GM23338 (cell line): Measurements from ENCODE around the gene NTM. TPM values are rescaled to one million over a fixed set of nuclear protein-coding genes. Genes with fewer than 3 reads are reported as not detected.

ENCODE experiments used
- ATAC-seq: fragments of 200-7000 bp; cut with Tn5 transposase; 3 replicates; pipeline ENCODE4 v1.9.1; 2020
- DNase-seq: peaks from one replicate; pipeline ENCODE4 v3.0.0-alpha.2; 2015; ENCODE audit warnings: low spot score
- H2AFZ ChIP-seq: fragments of 200-600 bp; sonication (generic); 2 replicates; pipeline ENCODE4 v1.8.0; 2016; ENCODE audit warnings: antibody characterized with exemption, mild to moderate bottlenecking, moderate library complexity
- H3F3A ChIP-seq: fragments of 200-600 bp; sonication (generic); replicated peaks from 2 replicates; pipeline ENCODE4 v1.8.0; 2017; ENCODE audit warnings: antibody characterized with exemption, mixed run types, low read depth
- H3K27ac ChIP-seq: fragments of 200-600 bp; sonication (generic); 2 replicates; pipeline ENCODE4 v1.6.1; 2016; ENCODE audit warnings: low read depth
- H3K27me3 ChIP-seq: fragments of 200-600 bp; sonication (generic); 2 replicates; pipeline ENCODE4 v1.8.0; 2016; ENCODE audit warnings: mild to moderate bottlenecking, mixed run types, moderate library complexity; ENCODE audit not compliant: insufficient read depth
- H3K36me3 ChIP-seq: fragments of 200-600 bp; sonication (generic); 2 replicates; pipeline ENCODE4 v1.8.0; 2016; ENCODE audit warnings: mild to moderate bottlenecking; ENCODE audit not compliant: insufficient read depth
- H3K4me1 ChIP-seq: fragments of 200-600 bp; sonication (generic); 2 replicates; pipeline ENCODE4 v1.8.0; 2016; ENCODE audit warnings: mild to moderate bottlenecking, moderate library complexity; ENCODE audit not compliant: insufficient read depth
- H3K4me2 ChIP-seq: fragments of 200-600 bp; sonication (generic); 2 replicates; pipeline ENCODE4 v1.7.1; 2017; ENCODE audit warnings: mixed run types
- H3K4me3 ChIP-seq: fragments of 200-600 bp; sonication (generic); 2 replicates; pipeline ENCODE4 v1.6.1; 2016; ENCODE audit warnings: mixed run types
- H3K79me2 ChIP-seq: fragments of 200-600 bp; sonication (generic); replicated peaks from 2 replicates; pipeline ENCODE4 v1.8.0; 2017; ENCODE audit warnings: mild to moderate bottlenecking; ENCODE audit not compliant: insufficient read depth
- H3K9me2 ChIP-seq: fragments of 200-600 bp; sonication (generic); 2 replicates; pipeline ENCODE4 v1.8.0; 2017; ENCODE audit not compliant: insufficient read depth
- H4K20me1 ChIP-seq: fragments of 200-600 bp; sonication (generic); replicated peaks from 2 replicates; pipeline ENCODE4 v1.8.0; 2017; ENCODE audit warnings: mild to moderate bottlenecking; ENCODE audit not compliant: insufficient read depth
- H3K27ac Mint-ChIP-seq: 2 replicates; pipeline ENCODE4 v1.8.0; 2020; ENCODE audit warnings: inconsistent platforms, mild to moderate bottlenecking, moderate library complexity, mixed read lengths
- H3K27me3 Mint-ChIP-seq: 3 replicates; pipeline ENCODE4 v1.8.0; 2022; ENCODE audit warnings: low read depth, mild to moderate bottlenecking, moderate library complexity, mixed read lengths, inconsistent platforms; ENCODE audit not compliant: insufficient read depth, poor library complexity
- H3K36me3 Mint-ChIP-seq: 3 replicates; pipeline ENCODE4 v1.8.0; 2021; ENCODE audit warnings: low read depth, mild to moderate bottlenecking, inconsistent platforms, moderate library complexity, mixed read lengths
- H3K4me1 Mint-ChIP-seq: 3 replicates; pipeline ENCODE4 v1.8.0; 2020; ENCODE audit warnings: mild to moderate bottlenecking, inconsistent platforms, mixed read lengths
- H3K4me3 Mint-ChIP-seq: 3 replicates; pipeline ENCODE4 v1.8.0; 2021; ENCODE audit warnings: moderate library complexity, mild to moderate bottlenecking, inconsistent platforms, mixed read lengths
- H3K9me3 Mint-ChIP-seq: 3 replicates; pipeline ENCODE4 v1.8.0; 2020; ENCODE audit warnings: moderate library complexity, mild to moderate bottlenecking, inconsistent platforms, mixed read lengths
- CREB1 ChIP-seq: fragments of 250-450 bp; sonication (Bioruptor Pico); IDR thresholded peaks from 2 replicates; pipeline ENCODE4 v1.5.0; 2020; ENCODE audit warnings: low read depth, mild to moderate bottlenecking, moderate library complexity
- ETS1 ChIP-seq: IDR thresholded peaks from 2 replicates; pipeline ENCODE4 v1.6.1; 2016; ENCODE audit warnings: antibody characterized with exemption
- JUNB ChIP-seq: IDR thresholded peaks from one replicate; pipeline ENCODE4 v1.6.1; 2016; ENCODE audit warnings: antibody characterized with exemption; ENCODE audit not compliant: unreplicated experiment
- POLR2AphosphoS5 ChIP-seq: IDR thresholded peaks from 2 replicates; pipeline ENCODE4 v1.6.1; 2016; ENCODE audit warnings: antibody characterized with exemption, low read depth
- STAT1 ChIP-seq: IDR thresholded peaks from one replicate; pipeline ENCODE4 v1.6.1; 2016; ENCODE audit warnings: antibody characterized with exemption; ENCODE audit not compliant: unreplicated experiment
- ZNF114 ChIP-seq: fragments of 250-450 bp; sonication (Bioruptor Pico); IDR thresholded peaks from 2 replicates; pipeline ENCODE4 v1.5.0; 2020; ENCODE audit warnings: mild to moderate bottlenecking, moderate library complexity
- ZNF331 ChIP-seq: fragments of 250-450 bp; sonication (Bioruptor Pico); IDR thresholded peaks from 2 replicates; pipeline ENCODE4 v1.5.0; 2020; ENCODE audit warnings: low read depth, mild to moderate bottlenecking, moderate library complexity
- ZNF462 ChIP-seq: fragments of 250-450 bp; sonication (Bioruptor Pico); IDR thresholded peaks from 2 replicates; pipeline ENCODE4 v1.5.0; 2020; ENCODE audit warnings: mild to moderate bottlenecking, moderate library complexity
- polyA plus RNA-seq: library from polyadenylated mRNA; unstranded; fragments of >200 nt; fragmentation: Nextera tagmentation; extraction: Ambion mirVana; gene quantifications from 2 replicates; pipeline ENCODE4 v1.2.1, GENCODE V29; 2016
- total RNA-seq: library from RNA; depleted of rRNA; stranded (reverse); fragments of >200 nt; shearing (Covaris generic); gene quantifications from 2 replicates; pipeline ENCODE4 v1.2.3, GENCODE V29; 2014
- TF ChIP-seq, protein P1 (sequence below), 2 experiments: fragments of 200-600 bp in 1 of 2; sonication (generic) in 1 of 2; conservative IDR thresholded peaks; 2 replicates each; pipeline versions ENCODE4 v1.5.1 to v1.6.1; 2016 to 2017; ENCODE audit warnings: antibody characterized with exemption in 2 of 2, low read depth in 2 of 2, mild to moderate bottlenecking in 2 of 2, moderate library complexity in 1 of 2
- TF ChIP-seq, protein P2 (sequence below): IDR thresholded peaks from one replicate; pipeline ENCODE4 v1.6.1; 2018; ENCODE audit warnings: antibody characterized with exemption; ENCODE audit not compliant: unreplicated experiment

Gene NTM
- total and polyA plus RNA-seq, 2 experiments from 2014 or later = 10.6 to 14.6 TPM

GRCh38 chr11:131675121-131675888 lies 304.9 kb downstream of the NTM start:
- Histone ChIP-seq H2AFZ (no peak overlapping the region), H3K9me2 (no peaks in the 10 kb centered on the region), H3K4me1 (peaks cover 17% of the 10 kb centered on the region), H3K27ac (no peak overlapping the region), H3F3A (no peaks in the 10 kb centered on the region), H3K36me3 (no peaks in the 10 kb centered on the region), H3K79me2 (no peaks in the 10 kb centered on the region), H4K20me1 (no peaks in the 10 kb centered on the region), H3K4me3 (no peak overlapping the region), H3K27me3 (no peaks in the 10 kb centered on the region), H3K4me2 (no peak overlapping the region)
- Mint-ChIP-seq H3K36me3 (no peaks in the 10 kb centered on the region), H3K27ac (no peak overlapping the region), H3K27me3 (peaks cover 8% of the 10 kb centered on the region), H3K4me1 (peaks cover 32% of the 10 kb centered on the region), H3K4me3 (no peak overlapping the region), H3K9me3 (no peaks in the 10 kb centered on the region)
- TF ChIP-seq ZNF462 = no peak
- TF ChIP-seq POLR2AphosphoS5 = no peak
- no peak for TF ChIP-seq STAT1
- TF ChIP-seq JUNB = no peak
- TF ChIP-seq ETS1 = no peak
- TF ChIP-seq, protein P1, sequence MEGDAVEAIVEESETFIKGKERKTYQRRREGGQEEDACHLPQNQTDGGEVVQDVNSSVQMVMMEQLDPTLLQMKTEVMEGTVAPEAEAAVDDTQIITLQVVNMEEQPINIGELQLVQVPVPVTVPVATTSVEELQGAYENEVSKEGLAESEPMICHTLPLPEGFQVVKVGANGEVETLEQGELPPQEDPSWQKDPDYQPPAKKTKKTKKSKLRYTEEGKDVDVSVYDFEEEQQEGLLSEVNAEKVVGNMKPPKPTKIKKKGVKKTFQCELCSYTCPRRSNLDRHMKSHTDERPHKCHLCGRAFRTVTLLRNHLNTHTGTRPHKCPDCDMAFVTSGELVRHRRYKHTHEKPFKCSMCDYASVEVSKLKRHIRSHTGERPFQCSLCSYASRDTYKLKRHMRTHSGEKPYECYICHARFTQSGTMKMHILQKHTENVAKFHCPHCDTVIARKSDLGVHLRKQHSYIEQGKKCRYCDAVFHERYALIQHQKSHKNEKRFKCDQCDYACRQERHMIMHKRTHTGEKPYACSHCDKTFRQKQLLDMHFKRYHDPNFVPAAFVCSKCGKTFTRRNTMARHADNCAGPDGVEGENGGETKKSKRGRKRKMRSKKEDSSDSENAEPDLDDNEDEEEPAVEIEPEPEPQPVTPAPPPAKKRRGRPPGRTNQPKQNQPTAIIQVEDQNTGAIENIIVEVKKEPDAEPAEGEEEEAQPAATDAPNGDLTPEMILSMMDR (conservative IDR thresholded peaks at IDR 0.05; ENCODE audit: low read depth in 2 of 2) = no peak
- TF ChIP-seq ZNF331 (CRISPR knock-in tag) = no peak
- TF ChIP-seq, protein P2, sequence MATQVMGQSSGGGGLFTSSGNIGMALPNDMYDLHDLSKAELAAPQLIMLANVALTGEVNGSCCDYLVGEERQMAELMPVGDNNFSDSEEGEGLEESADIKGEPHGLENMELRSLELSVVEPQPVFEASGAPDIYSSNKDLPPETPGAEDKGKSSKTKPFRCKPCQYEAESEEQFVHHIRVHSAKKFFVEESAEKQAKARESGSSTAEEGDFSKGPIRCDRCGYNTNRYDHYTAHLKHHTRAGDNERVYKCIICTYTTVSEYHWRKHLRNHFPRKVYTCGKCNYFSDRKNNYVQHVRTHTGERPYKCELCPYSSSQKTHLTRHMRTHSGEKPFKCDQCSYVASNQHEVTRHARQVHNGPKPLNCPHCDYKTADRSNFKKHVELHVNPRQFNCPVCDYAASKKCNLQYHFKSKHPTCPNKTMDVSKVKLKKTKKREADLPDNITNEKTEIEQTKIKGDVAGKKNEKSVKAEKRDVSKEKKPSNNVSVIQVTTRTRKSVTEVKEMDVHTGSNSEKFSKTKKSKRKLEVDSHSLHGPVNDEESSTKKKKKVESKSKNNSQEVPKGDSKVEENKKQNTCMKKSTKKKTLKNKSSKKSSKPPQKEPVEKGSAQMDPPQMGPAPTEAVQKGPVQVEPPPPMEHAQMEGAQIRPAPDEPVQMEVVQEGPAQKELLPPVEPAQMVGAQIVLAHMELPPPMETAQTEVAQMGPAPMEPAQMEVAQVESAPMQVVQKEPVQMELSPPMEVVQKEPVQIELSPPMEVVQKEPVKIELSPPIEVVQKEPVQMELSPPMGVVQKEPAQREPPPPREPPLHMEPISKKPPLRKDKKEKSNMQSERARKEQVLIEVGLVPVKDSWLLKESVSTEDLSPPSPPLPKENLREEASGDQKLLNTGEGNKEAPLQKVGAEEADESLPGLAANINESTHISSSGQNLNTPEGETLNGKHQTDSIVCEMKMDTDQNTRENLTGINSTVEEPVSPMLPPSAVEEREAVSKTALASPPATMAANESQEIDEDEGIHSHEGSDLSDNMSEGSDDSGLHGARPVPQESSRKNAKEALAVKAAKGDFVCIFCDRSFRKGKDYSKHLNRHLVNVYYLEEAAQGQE = no peak
- TF ChIP-seq CREB1 = no peak
- TF ChIP-seq ZNF114 (CRISPR knock-in tag) = no peak
- no peak for DNase-seq
- no peak for ATAC-seq
